GM12865 (cell line): ENCODE results near the gene SUSD1.

Experiments used
- DNase-seq: peaks from one replicate; pipeline ENCODE4 v3.0.0; 2010; ENCODE audit warnings: low read depth
- H3K4me3 ChIP-seq: 2 replicates; pipeline ENCODE4 v1.5.1; 2011; ENCODE audit warnings: mild to moderate bottlenecking, low read depth, low read length, control low read depth
- TF ChIP-seq, protein P1 (sequence below): IDR thresholded peaks from 2 replicates; pipeline ENCODE4 v1.5.1; 2011; ENCODE audit warnings: low read length, control low read depth, low read depth, inconsistent platforms; ENCODE audit not compliant: insufficient read depth; ENCODE audit errors: missing control alignments

SUSD1 gene

DNA sequence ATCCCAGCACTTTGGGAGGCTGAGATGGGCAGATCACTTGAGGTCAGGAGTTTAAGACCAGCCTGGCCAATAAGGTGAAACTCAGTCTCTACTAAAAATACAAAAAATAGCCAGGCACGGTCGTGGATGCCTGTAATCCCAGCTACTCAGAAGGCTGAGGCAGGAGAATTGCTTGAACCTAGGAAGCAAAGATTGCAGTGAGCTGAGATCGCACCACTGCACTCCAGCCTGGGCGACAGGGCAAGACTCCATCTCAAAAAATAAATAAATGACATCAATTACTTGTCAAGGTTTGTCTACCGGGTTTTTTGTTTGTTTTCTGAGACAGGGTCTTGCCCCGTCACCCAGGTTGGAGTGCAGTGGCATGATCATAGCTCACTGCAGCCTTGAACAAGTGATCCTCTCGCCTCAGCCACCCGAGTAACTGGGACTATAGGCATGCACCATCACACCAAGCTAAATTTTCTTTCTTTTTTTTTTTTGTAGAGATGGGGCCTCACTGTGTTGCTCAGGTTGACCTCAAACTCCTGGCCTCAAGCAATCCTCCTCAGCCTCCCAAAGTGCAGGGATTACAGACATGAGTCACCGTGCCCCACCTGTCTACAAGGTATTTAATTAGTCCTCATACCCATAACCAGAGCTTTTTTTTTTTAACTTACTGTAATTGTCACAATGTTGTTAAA is 64.9 kb downstream of the SUSD1 start:
- no peak for DNase-seq
- TF ChIP-seq, protein P1, sequence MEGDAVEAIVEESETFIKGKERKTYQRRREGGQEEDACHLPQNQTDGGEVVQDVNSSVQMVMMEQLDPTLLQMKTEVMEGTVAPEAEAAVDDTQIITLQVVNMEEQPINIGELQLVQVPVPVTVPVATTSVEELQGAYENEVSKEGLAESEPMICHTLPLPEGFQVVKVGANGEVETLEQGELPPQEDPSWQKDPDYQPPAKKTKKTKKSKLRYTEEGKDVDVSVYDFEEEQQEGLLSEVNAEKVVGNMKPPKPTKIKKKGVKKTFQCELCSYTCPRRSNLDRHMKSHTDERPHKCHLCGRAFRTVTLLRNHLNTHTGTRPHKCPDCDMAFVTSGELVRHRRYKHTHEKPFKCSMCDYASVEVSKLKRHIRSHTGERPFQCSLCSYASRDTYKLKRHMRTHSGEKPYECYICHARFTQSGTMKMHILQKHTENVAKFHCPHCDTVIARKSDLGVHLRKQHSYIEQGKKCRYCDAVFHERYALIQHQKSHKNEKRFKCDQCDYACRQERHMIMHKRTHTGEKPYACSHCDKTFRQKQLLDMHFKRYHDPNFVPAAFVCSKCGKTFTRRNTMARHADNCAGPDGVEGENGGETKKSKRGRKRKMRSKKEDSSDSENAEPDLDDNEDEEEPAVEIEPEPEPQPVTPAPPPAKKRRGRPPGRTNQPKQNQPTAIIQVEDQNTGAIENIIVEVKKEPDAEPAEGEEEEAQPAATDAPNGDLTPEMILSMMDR, result no peak
- H3K4me3 ChIP-seq, result no peak overlapping the region

DNA sequence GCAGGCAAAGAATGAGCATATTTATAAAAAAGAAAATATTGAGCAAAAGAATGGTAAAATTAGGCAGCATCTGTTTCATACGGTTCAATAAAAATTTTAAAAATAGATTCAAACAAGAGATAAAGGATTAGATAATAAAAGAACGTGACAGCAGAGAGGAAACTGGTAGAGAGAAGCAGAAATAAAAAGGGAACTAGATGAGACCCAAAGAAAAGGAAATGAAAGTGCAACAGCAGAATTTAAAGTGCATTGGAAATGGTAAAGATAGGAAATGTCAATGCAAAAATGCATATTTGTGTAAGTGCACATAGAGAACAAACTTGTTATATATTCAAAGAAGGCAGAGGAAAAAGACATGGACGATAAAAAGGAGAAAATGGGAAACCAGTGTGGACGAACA is 70.2 kb downstream of the SUSD1 start:
- TF ChIP-seq, protein P1, result no peak
- no peak for DNase-seq
- H3K4me3 ChIP-seq, result no peak overlapping the region

DNA sequence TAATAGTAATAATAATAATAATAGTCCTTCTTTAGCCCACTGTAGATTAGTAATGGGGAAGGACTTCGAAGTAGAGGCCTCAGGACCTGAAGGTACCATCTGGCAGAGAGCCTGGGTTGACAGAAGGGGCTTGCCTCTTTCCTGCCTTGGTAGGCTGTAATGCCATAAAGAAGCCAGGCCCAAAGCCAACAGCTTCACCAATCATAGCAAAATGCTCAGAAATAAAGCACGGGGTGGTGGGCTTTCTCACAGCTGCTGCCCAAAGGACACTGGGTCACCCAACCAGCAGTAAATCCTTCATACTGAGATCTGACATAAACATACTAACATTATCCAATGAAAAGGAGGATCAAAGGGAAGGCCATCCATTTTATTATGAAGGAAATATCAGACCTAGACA is 70.7 kb downstream of the SUSD1 start:
- DNase-seq, result no peak
- TF ChIP-seq, protein P1, result no peak

GRCh38 chr9:112103405-112103804 is 71.7 kb downstream of the SUSD1 start:
- DNase-seq, result peak; percentile 38
- TF ChIP-seq, protein P1, result no peak

More for the DNA sequence above, 70.7 kb downstream of the SUSD1 start:
- H3K4me3 ChIP-seq, result no peak overlapping the region

GRCh38 chr9:112097712-112098688 is 77.1 kb downstream of the SUSD1 start:
- TF ChIP-seq, protein P1, result peak; percentile 84
- DNase-seq, result peak; percentile 87
- H3K4me3 ChIP-seq, result no peak overlapping the region

More at GRCh38 chr9:112103405-112103804, 71.7 kb downstream of the SUSD1 start:
- H3K4me3 ChIP-seq, result no peak overlapping the region

GRCh38 chr9:112094948-112095681 is 80.0 kb downstream of the SUSD1 start:
- TF ChIP-seq, protein P1, result no peak
- DNase-seq, result peak; percentile 40
- H3K4me3 ChIP-seq, result peak overlapping the region; percentile 18
